GOT3 (cell line): Measurements from ENCODE around the gene PRKD2.
"Not testable (repeated sequence)": the region's sequence is repeated elsewhere in the genome, so short reads cannot be mapped to it uniquely, and the experiment has no call there.

ENCODE experiments used
- DNase-seq: peaks from one replicate; lab custom pipeline; 2025; ENCODE audit warnings: mixed read lengths; lab: John Stamatoyannopoulos, UW

The PRKD2 gene

GRCh38 chr19:46717034-46717715, at the start of gene PRKD2:
PRKD2 (minus strand) TSS chr19:46717114; CDS start chr19:46716370, 744 bp downstream.
- peak; percentile 40 for DNase-seq

DNA sequence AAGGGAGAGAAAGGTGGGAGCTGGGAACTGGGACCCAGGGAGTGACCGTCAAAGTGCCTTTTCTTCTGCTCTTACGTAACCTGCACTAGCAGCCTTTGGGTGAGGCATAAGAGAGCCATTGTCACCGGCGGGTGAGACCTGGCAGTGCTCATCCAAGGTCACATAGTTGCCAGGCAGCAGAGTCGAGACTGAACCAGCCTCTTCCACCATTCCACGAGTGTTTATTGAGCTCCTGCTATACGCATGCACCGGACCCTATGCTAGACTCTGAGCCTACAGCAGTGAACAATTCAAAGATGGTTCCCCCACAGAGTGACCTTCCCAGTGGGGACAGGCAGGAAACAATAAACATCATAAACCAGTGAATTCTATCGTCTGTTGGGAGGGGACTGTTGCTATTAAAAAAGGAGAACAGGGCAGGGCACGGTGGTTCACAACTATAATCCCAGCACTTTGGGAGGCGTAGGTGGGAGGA, 47.9 kb upstream of the PRKD2 start:
- no peak for DNase-seq

DNA sequence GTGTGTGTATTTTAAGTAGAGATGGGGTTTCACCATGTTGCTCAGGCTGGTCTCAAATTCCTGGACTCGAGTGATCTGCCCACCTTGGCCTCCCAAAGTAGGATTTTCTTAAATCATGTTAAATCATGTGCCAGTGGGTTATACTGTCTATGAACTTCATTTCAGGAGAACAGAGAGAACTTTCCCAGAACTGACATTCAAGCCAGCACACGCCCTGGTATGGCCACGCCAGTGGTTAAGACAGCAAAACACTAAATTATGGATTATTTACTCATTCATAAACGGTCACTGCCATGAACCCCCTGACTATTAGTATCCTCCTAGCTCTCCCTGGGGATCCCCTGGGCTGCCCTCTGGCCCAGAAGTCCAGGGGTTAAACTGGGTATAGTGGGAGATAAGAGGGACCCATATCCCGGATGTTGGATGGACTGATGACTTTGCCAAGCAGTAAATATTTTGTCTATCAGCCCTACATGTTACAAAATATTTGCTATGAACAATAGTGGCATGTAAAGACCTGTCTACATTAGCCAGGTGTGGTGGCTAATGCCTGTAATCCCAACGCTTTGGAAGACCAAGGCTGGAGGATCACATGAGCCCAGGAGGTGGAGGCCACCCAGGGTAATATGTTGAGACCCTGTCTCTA, 45.5 kb upstream of the PRKD2 start:
- DNase-seq = no peak

DNA sequence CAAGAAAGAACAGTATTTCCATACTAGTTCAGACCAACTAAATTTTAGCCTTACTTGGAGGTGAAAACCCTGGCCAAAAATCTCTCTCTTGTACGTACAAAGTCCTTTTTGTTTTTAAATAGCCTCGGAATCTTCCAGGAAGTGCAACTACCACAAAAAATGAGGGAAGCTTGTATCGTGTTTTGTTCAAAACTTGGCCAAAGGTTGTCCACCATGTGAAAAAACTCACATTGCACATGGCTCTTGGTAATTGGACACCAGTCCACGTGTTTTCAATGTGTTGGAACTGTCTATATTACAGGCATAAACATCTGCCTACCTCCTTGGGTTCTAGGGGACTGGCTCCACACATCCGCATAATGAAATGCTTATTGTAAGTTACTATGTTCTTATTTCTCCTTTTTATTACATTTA, 44.5 kb upstream of the PRKD2 start:
- no peak for DNase-seq

- DNase-seq = not testable (repeated sequence)
Observed at GRCh38 chr19:46760897-46761296, 44.0 kb upstream of the PRKD2 start.

DNA sequence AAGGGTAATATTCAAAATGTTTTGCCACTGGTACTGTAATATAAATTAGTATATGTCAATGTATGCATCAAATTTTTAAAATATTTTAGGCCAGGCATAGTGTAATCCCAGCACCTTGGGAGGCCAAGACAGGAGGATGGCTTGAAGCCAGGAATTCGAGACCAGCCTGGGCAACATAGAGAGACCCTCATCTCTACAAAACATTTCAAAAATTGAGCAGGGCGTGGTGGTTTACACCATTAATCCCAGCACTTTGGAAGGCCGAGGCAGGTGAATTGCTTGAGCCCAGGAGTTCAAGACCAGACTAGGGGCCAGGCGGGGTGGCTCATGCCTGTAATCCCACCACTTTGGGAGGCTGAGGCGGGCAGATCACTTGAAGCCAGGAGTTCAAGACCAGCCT, 43.4 kb upstream of the PRKD2 start:
- DNase-seq = no peak

DNA sequence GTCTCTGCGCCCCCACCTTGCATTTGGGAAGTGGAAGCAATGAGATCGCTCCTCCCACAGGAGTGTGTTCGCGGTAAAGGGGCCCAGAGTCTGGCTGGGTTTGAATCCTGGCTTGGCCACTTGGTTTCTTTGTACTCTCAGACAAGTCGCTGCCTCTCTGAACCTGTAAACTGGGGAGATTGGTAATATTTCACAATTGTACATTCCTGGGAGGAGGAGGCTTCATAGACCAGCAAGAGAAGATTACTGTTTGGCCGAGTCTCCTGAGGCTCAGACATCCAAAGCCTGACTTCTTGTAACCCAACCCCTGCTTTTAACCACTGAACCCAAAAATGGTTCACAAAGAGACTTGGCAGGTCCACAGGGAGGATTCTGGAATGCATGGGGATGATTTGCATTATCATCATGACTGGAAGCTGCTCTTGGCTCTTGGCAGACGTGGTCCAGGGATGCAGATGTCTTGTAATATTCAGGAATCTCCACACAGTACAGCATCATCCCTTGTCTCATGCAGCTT, 43.0 kb upstream of the PRKD2 start:
- peak; percentile 45 for DNase-seq

DNA sequence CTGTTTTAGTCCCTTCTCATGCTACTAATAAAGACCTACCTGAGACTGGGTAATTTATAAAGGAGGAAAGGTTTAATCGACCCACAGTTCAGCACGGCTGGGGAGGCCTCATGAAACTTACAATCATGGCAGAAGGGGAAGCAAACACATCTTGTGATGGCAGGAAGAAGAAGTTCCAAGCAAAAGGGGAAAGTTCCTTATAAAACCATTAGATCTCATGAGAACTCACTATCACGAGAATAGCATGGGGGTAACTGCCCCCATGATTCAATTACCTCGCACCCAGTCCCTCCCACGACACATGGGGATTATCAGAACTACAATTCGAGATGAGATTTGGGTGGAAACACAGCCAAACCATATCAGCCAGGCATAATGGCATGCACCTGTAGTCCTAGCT, 42.3 kb upstream of the PRKD2 start:
- DNase-seq = no peak

- DNase-seq = no peak
Observed at GRCh38 chr19:46756544-46756888, 39.6 kb upstream of the PRKD2 start.

- DNase-seq = no peak
Observed at GRCh38 chr19:46755853-46756543, 39.1 kb upstream of the PRKD2 start.

DNA sequence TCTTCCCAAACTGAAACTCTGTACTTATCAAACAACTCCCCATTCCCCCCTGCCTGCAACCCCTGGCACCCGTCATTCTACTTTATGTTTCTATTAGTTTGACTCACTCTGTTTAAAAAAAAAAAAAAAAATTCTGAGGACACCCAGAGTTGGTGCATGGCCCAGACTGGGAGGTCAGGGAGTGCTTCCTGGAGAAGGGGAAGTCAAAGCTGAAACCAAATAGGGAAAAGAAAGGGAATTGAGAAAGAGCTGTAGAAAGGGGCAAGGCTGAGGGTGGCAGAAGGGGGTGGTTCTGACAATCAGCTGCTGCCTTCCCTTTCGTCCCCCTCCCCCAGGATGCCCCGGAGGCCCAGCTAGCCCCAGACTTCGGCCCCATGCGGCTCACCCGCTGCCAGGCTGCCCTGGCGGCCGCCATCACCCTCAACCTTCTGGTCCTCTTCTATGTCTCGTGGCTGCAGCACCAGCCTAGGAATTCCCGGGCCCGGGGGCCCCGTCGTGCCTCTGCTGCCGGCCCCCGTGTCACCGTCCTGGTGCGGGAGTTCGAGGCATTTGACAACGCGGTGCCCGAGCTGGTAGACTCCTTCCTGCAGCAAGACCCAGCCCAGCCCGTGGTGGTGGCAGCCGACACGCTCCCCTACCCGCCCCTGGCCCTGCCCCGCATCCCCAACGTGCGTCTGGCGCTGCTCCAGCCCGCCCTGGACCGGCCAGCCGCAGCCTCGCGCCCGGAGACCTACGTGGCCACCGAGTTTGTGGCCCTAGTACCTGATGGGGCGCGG, 38.4 kb upstream of the PRKD2 start:
- DNase-seq = no peak

DNA sequence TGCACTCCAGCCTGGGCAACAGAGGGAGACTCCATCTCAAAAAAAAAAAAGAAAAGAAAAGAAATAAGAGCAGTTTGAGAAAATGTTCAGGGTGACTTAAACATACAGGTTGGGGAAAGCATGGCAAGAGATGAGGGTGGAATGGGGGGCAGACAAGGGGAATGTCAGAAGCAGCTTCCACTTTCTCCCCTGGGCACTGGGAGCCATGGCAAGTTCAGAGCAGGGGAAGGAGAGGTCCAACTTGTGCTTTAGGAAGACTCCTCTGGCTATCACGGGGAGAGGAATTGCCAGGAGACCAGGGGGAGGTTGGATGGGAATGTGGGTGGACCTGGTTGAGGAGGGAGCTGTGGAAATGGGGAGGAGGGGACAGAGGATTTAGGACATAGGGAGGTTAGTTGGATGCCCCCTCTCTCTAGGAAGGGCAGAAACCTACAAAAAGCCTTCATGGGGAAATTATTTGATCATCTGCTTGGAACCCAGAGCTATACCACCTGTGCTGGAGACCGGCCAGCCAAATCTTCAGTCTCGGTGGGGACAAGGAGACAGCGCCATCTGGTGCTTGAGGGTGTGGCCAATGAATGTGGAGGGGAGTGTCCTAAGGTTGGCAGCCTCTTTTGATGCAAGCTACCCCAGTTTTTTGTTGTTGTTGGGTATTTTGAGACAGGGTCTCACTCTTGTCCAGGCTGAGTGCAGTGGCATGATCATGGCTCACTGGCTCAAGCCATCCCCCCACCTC, 36.7 kb upstream of the PRKD2 start:
- no peak for DNase-seq

- no peak for DNase-seq
Observed at GRCh38 chr19:46748325-46749109, 31.6 kb upstream of the PRKD2 start.

GRCh38 chr19:46746281-46747057, 29.6 kb upstream of the PRKD2 start, which contains the start of gene STRN4:
STRN4 (minus strand) TSS chr19:46746450; CDS start chr19:46746430, 20 bp downstream.
- DNase-seq = no peak

DNA sequence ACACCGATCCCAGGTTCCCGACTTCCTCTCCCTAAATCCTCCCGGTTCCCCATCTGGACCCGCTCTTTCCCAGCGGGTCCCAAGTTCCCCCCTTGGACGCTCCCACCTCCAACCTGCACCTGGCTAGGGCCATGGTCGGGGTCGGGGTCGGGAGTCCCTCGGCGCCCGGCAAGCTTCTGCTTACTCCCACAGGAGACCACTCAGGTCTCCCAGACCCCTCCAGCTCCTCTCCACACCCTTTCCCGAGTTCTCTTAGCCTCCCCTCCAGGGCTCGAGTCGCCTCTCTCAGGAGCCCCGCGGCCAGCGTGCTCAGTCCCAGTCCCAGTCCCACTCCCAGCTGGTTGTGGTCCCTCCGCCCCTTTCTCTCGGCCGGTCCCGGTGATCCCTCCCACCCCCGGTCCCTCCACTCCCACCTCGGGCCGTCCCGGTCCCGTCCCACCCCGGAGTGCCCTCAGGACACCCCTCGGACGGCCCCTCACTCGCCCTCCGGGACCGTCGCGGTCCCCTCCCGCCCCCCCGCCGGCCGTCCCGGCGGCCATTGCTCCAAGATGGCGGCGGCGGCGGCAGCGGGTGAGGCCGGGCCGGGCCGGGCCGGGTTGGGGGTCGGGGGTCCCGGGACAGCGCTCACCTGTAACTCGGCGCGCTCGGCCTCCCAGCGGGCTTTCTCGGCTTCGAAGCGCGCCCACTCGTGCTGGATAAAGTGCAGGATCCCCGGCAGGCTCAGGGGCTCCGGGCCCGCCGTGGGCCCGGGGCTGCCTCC, 28.8 kb upstream of the PRKD2 start, which contains the start of gene FKRP:
FKRP (plus strand) TSS at position 537 of the 760 bp plus-strand sequence. CDS start 9,394 bp downstream, outside the sequence.
- DNase-seq = no peak

GRCh38 chr19:46745030-46745429, 28.1 kb upstream of the PRKD2 start:
- no peak for DNase-seq

GRCh38 chr19:46744005-46744691, 27.2 kb upstream of the PRKD2 start:
- DNase-seq = no peak

- no peak for DNase-seq
Observed at GRCh38 chr19:46742926-46743480, 26.1 kb upstream of the PRKD2 start.
